Epithelial cell of prostate (primary cell): Measurements from ENCODE around the gene TNFRSF1A.

ENCODE experiments used
- DNase-seq: peaks from one replicate; pipeline ENCODE4 v3.0.0-alpha.2; 2011; ENCODE audit warnings: low read depth, low spot score
- H3K27ac ChIP-seq: fragments of 450-650 bp; 2 replicates; pipeline ENCODE4 v1.5.1; 2017; ENCODE audit warnings: mild to moderate bottlenecking

Gene TNFRSF1A

GRCh38 chr12:6328045-6328779 is 13.7 kb downstream of the TNFRSF1A start:
- DNase-seq, result no peak
- no peak overlapping the region for H3K27ac ChIP-seq

GRCh38 chr12:6327229-6328041 is 14.4 kb downstream of the TNFRSF1A start:
- no peak for DNase-seq
- H3K27ac ChIP-seq, result no peak overlapping the region

GRCh38 chr12:6326316-6327228 is 15.3 kb downstream of the TNFRSF1A start:
- no peak overlapping the region for H3K27ac ChIP-seq
- no peak for DNase-seq

GRCh38 chr12:6324936-6325750 is 16.7 kb downstream of the TNFRSF1A start:
- DNase-seq, result no peak
- H3K27ac ChIP-seq, result no peak overlapping the region

GRCh38 chr12:6323995-6324711 is 17.7 kb downstream of the TNFRSF1A start:
- DNase-seq, result no peak
- peak overlapping the region; percentile 41 for H3K27ac ChIP-seq

- H3K27ac ChIP-seq, result peak overlapping the region; percentile 41
- peak; percentile 45 for DNase-seq
Measured at GRCh38 chr12:6323340-6323994, 18.4 kb downstream of the TNFRSF1A start.

GRCh38 chr12:6322969-6323339 is 18.9 kb downstream of the TNFRSF1A start:
- peak overlapping the region; percentile 41 for H3K27ac ChIP-seq
- DNase-seq, result no peak

- peak overlapping the region; percentile 41 for H3K27ac ChIP-seq
- DNase-seq, result no peak
Measured at GRCh38 chr12:6322352-6322751, 19.5 kb downstream of the TNFRSF1A start.

GRCh38 chr12:6321905-6322304 is 20.0 kb downstream of the TNFRSF1A start:
- DNase-seq, result no peak
- H3K27ac ChIP-seq, result peak overlapping the region; percentile 41

GRCh38 chr12:6319446-6319845 is 22.4 kb downstream of the TNFRSF1A start:
- no peak overlapping the region for H3K27ac ChIP-seq
- DNase-seq, result no peak

GRCh38 chr12:6318440-6318879 is 23.4 kb downstream of the TNFRSF1A start:
- no peak for DNase-seq
- H3K27ac ChIP-seq, result no peak overlapping the region

- DNase-seq, result no peak
- no peak overlapping the region for H3K27ac ChIP-seq
Measured at GRCh38 chr12:6317693-6318439, 24.0 kb downstream of the TNFRSF1A start.

- DNase-seq, result no peak
- H3K27ac ChIP-seq, result no peak overlapping the region
Measured at GRCh38 chr12:6316921-6317692, 24.8 kb downstream of the TNFRSF1A start.

GRCh38 chr12:6315704-6316597 is 25.9 kb downstream of the TNFRSF1A start:
- no peak overlapping the region for H3K27ac ChIP-seq
- DNase-seq, result no peak

- no peak overlapping the region for H3K27ac ChIP-seq
- no peak for DNase-seq
Measured at GRCh38 chr12:6315184-6315583, 26.7 kb downstream of the TNFRSF1A start.

- no peak for DNase-seq
Measured at GRCh38 chr12:6314776-6315175, 27.1 kb downstream of the TNFRSF1A start.

More at GRCh38 chr12:6314776-6315175, 27.1 kb downstream of the TNFRSF1A start:
- H3K27ac ChIP-seq, result no peak overlapping the region
